Measurements from ENCODE around the gene CRY2.

CRY2 gene

GRCh38 chr11:45871638-45872037 is 24.4 kb downstream of the CRY2 start:
- no peak for DNase-seq (ENCODE audit: low spot score)
- no CpG with 5 or more reads among the region's 2 CpGs for WGBS, 2 donors (ENCODE audit: extremely low coverage in 2 of 2, insufficient read length in 2 of 2, insufficient replicate concordance in 1 of 2)
- Histone ChIP-seq H3K23ac (ENCODE audit: low read depth, low read length, poor library complexity) (peak overlapping the region; percentile 38), H3K27ac (replicated peaks; ENCODE audit: low read length) (no peak overlapping the region), H3K14ac (ENCODE audit: low read length) (no peak overlapping the region), H3K36me3 (replicated peaks in 1 of 2; ENCODE audit: control insufficient read depth in 2 of 2, insufficient read depth in 2 of 2, low read length in 2 of 2) (peaks cover 30 to 68% of the 10 kb centered on the region in 2 donors), H2BK5ac (ENCODE audit: low read length) (no peak overlapping the region), H3K9me3 (replicated peaks in 1 of 2; ENCODE audit: control insufficient read depth in 2 of 2, insufficient read depth in 1 of 2, low read depth in 1 of 2, low read length in 2 of 2) (no peaks in the 10 kb centered on the region), H4K8ac (ENCODE audit: low read depth, low read length) (no peak overlapping the region), H3K4me3 (ENCODE audit: low read length in 2 of 2) (no peak overlapping the region), H2BK12ac (ENCODE audit: low read length) (no peak overlapping the region), H3K79me1 (ENCODE audit: low read depth, low read length) (no peaks in the 10 kb centered on the region), H3K9ac (ENCODE audit: low read depth, low read length, poor library complexity) (no peak overlapping the region), H2AK5ac (ENCODE audit: low read depth, low read length) (no peak overlapping the region), H2BK15ac (ENCODE audit: low read length) (no peak overlapping the region), H4K91ac (ENCODE audit: low read depth, low read length, poor library complexity) (no peak overlapping the region), H3K4me1 (ENCODE audit: control insufficient read depth in 2 of 2, insufficient read depth in 1 of 2, low read depth in 1 of 2, low read length in 2 of 2) (peaks cover 4 to 12% of the 10 kb centered on the region in 2 donors), H2AFZ (ENCODE audit: low read length) (no peak overlapping the region), H3K4ac (ENCODE audit: low read length) (no peak overlapping the region), H3K4me2 (ENCODE audit: insufficient read depth, low read length, poor library complexity, severe bottlenecking) (no peak overlapping the region), H3K18ac (ENCODE audit: low read length) (no peak overlapping the region), H3K27me3 (ENCODE audit: control insufficient read depth in 3 of 3, insufficient read depth in 3 of 3, low read depth in 1 of 3, low read length in 3 of 3) (no peaks in the 10 kb centered on the region), H2BK120ac (ENCODE audit: low read depth, low read length) (no peak overlapping the region)

- no peak overlapping the region for H4K91ac ChIP-seq (ENCODE audit: low read depth, low read length, poor library complexity)
- H3K4ac ChIP-seq (ENCODE audit: low read length) = no peak overlapping the region
- no peak overlapping the region for H3K9ac ChIP-seq (ENCODE audit: low read depth, low read length, poor library complexity)
- H3K4me3 ChIP-seq (ENCODE audit: low read length in 2 of 2) = no peak overlapping the region
- H2BK120ac ChIP-seq (ENCODE audit: low read depth, low read length) = no peak overlapping the region
- H3K14ac ChIP-seq (ENCODE audit: low read length) = no peak overlapping the region
- H3K36me3 ChIP-seq (replicated peaks in 1 of 2; ENCODE audit: control insufficient read depth in 2 of 2, insufficient read depth in 2 of 2, low read length in 2 of 2) = peaks cover 27 to 60% of the 10 kb centered on the region in 2 donors
- no peak overlapping the region for H3K18ac ChIP-seq (ENCODE audit: low read length)
- DNase-seq (ENCODE audit: low spot score) = peak; percentile 72
- no peak overlapping the region for H3K23ac ChIP-seq (ENCODE audit: low read depth, low read length, poor library complexity)
- H3K4me2 ChIP-seq (ENCODE audit: insufficient read depth, low read length, poor library complexity, severe bottlenecking) = no peak overlapping the region
- no peak overlapping the region for H4K8ac ChIP-seq (ENCODE audit: low read depth, low read length)
- no peak overlapping the region for H2BK15ac ChIP-seq (ENCODE audit: low read length)
- H3K27ac ChIP-seq (replicated peaks; ENCODE audit: low read length) = no peak overlapping the region
- H3K79me1 ChIP-seq (ENCODE audit: low read depth, low read length) = no peaks in the 10 kb centered on the region
- no CpG with 5 or more reads among the region's 9 CpGs for WGBS, 2 donors (ENCODE audit: extremely low coverage in 2 of 2, insufficient read length in 2 of 2, insufficient replicate concordance in 1 of 2)
- H3K27me3 ChIP-seq (ENCODE audit: control insufficient read depth in 3 of 3, insufficient read depth in 3 of 3, low read depth in 1 of 3, low read length in 3 of 3) = no peaks in the 10 kb centered on the region
- H2BK5ac ChIP-seq (ENCODE audit: low read length) = no peak overlapping the region
- H2BK12ac ChIP-seq (ENCODE audit: low read length) = no peak overlapping the region
- no peak overlapping the region for H2AFZ ChIP-seq (ENCODE audit: low read length)
- H3K4me1 ChIP-seq (ENCODE audit: control insufficient read depth in 2 of 2, insufficient read depth in 1 of 2, low read depth in 1 of 2, low read length in 2 of 2) = peaks cover 4 to 18% of the 10 kb centered on the region in 2 donors
- H3K9me3 ChIP-seq (replicated peaks in 1 of 2; ENCODE audit: control insufficient read depth in 2 of 2, insufficient read depth in 1 of 2, low read depth in 1 of 2, low read length in 2 of 2) = no peaks in the 10 kb centered on the region
- no peak overlapping the region for H2AK5ac ChIP-seq (ENCODE audit: low read depth, low read length)
These were observed 25.5 kb downstream of the CRY2 start for GRCh38 chr11:45872651-45873356.

GRCh38 chr11:45876401-45876800 is 29.1 kb downstream of the CRY2 start:
- H2BK5ac ChIP-seq (ENCODE audit: low read length) = no peak overlapping the region
- H3K4me1 ChIP-seq (ENCODE audit: control insufficient read depth in 2 of 2, insufficient read depth in 1 of 2, low read depth in 1 of 2, low read length in 2 of 2) = peaks cover 4 to 18% of the 10 kb centered on the region in 2 donors
- no peak overlapping the region for H3K18ac ChIP-seq (ENCODE audit: low read length)
- H4K8ac ChIP-seq (ENCODE audit: low read depth, low read length) = no peak overlapping the region
- peaks cover 5 to 51% of the 10 kb centered on the region in 2 donors for H3K36me3 ChIP-seq (replicated peaks in 1 of 2; ENCODE audit: control insufficient read depth in 2 of 2, insufficient read depth in 2 of 2, low read length in 2 of 2)
- H3K27ac ChIP-seq (replicated peaks; ENCODE audit: low read length) = no peak overlapping the region
- no peak for DNase-seq (ENCODE audit: low spot score)
- no peak overlapping the region for H3K4me2 ChIP-seq (ENCODE audit: insufficient read depth, low read length, poor library complexity, severe bottlenecking)
- no peak overlapping the region for H3K4ac ChIP-seq (ENCODE audit: low read length)
- H4K91ac ChIP-seq (ENCODE audit: low read depth, low read length, poor library complexity) = no peak overlapping the region
- WGBS, 2 donors (ENCODE audit: extremely low coverage in 2 of 2, insufficient read length in 2 of 2, insufficient replicate concordance in 1 of 2) = no CpG with 5 or more reads among the region's 6 CpGs
- no peak overlapping the region for H2AK5ac ChIP-seq (ENCODE audit: low read depth, low read length)
- no peak overlapping the region for H2AFZ ChIP-seq (ENCODE audit: low read length)
- no peak overlapping the region for H3K23ac ChIP-seq (ENCODE audit: low read depth, low read length, poor library complexity)
- no peaks in the 10 kb centered on the region for H3K27me3 ChIP-seq (ENCODE audit: control insufficient read depth in 3 of 3, insufficient read depth in 3 of 3, low read depth in 1 of 3, low read length in 3 of 3)
- no peak overlapping the region for H2BK15ac ChIP-seq (ENCODE audit: low read length)
- H2BK120ac ChIP-seq (ENCODE audit: low read depth, low read length) = no peak overlapping the region
- no peaks in the 10 kb centered on the region for H3K9me3 ChIP-seq (replicated peaks in 1 of 2; ENCODE audit: control insufficient read depth in 2 of 2, insufficient read depth in 1 of 2, low read depth in 1 of 2, low read length in 2 of 2)
- H3K9ac ChIP-seq (ENCODE audit: low read depth, low read length, poor library complexity) = no peak overlapping the region
- H2BK12ac ChIP-seq (ENCODE audit: low read length) = no peak overlapping the region
- H3K14ac ChIP-seq (ENCODE audit: low read length) = no peak overlapping the region
- H3K79me1 ChIP-seq (ENCODE audit: low read depth, low read length) = no peaks in the 10 kb centered on the region
- H3K4me3 ChIP-seq (ENCODE audit: low read length in 2 of 2) = no peak overlapping the region

GRCh38 chr11:45877221-45877620 is 29.9 kb downstream of the CRY2 start:
- Histone ChIP-seq H3K4ac (ENCODE audit: low read length) (no peak overlapping the region), H3K18ac (ENCODE audit: low read length) (peak overlapping the region; percentile 42), H3K27ac (replicated peaks; ENCODE audit: low read length) (peak overlapping the region; percentile 6), H4K91ac (ENCODE audit: low read depth, low read length, poor library complexity) (no peak overlapping the region), H2BK5ac (ENCODE audit: low read length) (no peak overlapping the region), H3K14ac (ENCODE audit: low read length) (no peak overlapping the region), H2BK120ac (ENCODE audit: low read depth, low read length) (no peak overlapping the region), H2BK12ac (ENCODE audit: low read length) (no peak overlapping the region), H3K27me3 (ENCODE audit: control insufficient read depth in 3 of 3, insufficient read depth in 3 of 3, low read depth in 1 of 3, low read length in 3 of 3) (no peaks in the 10 kb centered on the region), H2AFZ (ENCODE audit: low read length) (no peak overlapping the region), H3K79me1 (ENCODE audit: low read depth, low read length) (no peaks in the 10 kb centered on the region), H3K9ac (ENCODE audit: low read depth, low read length, poor library complexity) (no peak overlapping the region), H3K36me3 (replicated peaks in 1 of 2; ENCODE audit: control insufficient read depth in 2 of 2, insufficient read depth in 2 of 2, low read length in 2 of 2) (peaks cover 5 to 50% of the 10 kb centered on the region in 2 donors), H2BK15ac (ENCODE audit: low read length) (no peak overlapping the region), H3K4me3 (ENCODE audit: low read length in 2 of 2) (no peak overlapping the region), H3K9me3 (replicated peaks in 1 of 2; ENCODE audit: control insufficient read depth in 2 of 2, insufficient read depth in 1 of 2, low read depth in 1 of 2, low read length in 2 of 2) (no peaks in the 10 kb centered on the region), H3K4me1 (ENCODE audit: control insufficient read depth in 2 of 2, insufficient read depth in 1 of 2, low read depth in 1 of 2, low read length in 2 of 2) (peaks cover 4 to 18% of the 10 kb centered on the region in 2 donors), H2AK5ac (ENCODE audit: low read depth, low read length) (peak overlapping the region; percentile 22), H4K8ac (ENCODE audit: low read depth, low read length) (no peak overlapping the region), H3K4me2 (ENCODE audit: insufficient read depth, low read length, poor library complexity, severe bottlenecking) (no peak overlapping the region), H3K23ac (ENCODE audit: low read depth, low read length, poor library complexity) (no peak overlapping the region)
- no CpG with 5 or more reads among the region's 8 CpGs for WGBS, 2 donors (ENCODE audit: extremely low coverage in 2 of 2, insufficient read length in 2 of 2, insufficient replicate concordance in 1 of 2)
- no peak for DNase-seq (ENCODE audit: low spot score)
